Esophagus (tissue), 2 donors: ENCODE results near the gene TBC1D9. TPM values are rescaled to one million over a fixed set of nuclear protein-coding genes. Genes with fewer than 3 reads are reported as not detected.
"Not testable (repeated sequence)": the region's sequence is repeated elsewhere in the genome, so short reads cannot be mapped to it uniquely, and the experiment has no call there.

ENCODE experiments used
- H3K27ac ChIP-seq, 2 donors: one replicate each; pipeline ENCODE4 v1.5.1; 2013; ENCODE audit warnings: low read depth in 2 of 2, mild to moderate bottlenecking in 2 of 2, inconsistent platforms in 1 of 2, low read length in 1 of 2, moderate library complexity in 1 of 2
- H3K27me3 ChIP-seq, 2 donors: one replicate each; pipeline ENCODE4 v1.6.1; 2013; ENCODE audit warnings: low read length in 2 of 2, control low read depth in 1 of 2, mild to moderate bottlenecking in 1 of 2; ENCODE audit not compliant: insufficient read depth in 2 of 2, control insufficient read depth in 1 of 2
- H3K36me3 ChIP-seq, 2 donors: one replicate each; pipeline ENCODE4 v1.6.1; 2013; ENCODE audit warnings: low read length in 1 of 2; ENCODE audit not compliant: control insufficient read depth in 2 of 2, insufficient read depth in 2 of 2
- H3K4me1 ChIP-seq, 2 donors: one replicate each; pipeline ENCODE4 v1.6.1; 2013; ENCODE audit warnings: low read length in 1 of 2; ENCODE audit not compliant: control insufficient read depth in 2 of 2, insufficient read depth in 2 of 2
- H3K4me3 ChIP-seq, 2 donors: one replicate each; pipeline ENCODE4 v1.5.1; 2013; ENCODE audit warnings: low read length in 2 of 2, mild to moderate bottlenecking in 2 of 2, low read depth in 1 of 2, moderate library complexity in 1 of 2
- H3K9me3 ChIP-seq, 2 donors: one replicate each; pipeline ENCODE4 v1.6.1; 2013; ENCODE audit warnings: mild to moderate bottlenecking in 2 of 2, low read depth in 1 of 2, low read length in 1 of 2, moderate library complexity in 1 of 2; ENCODE audit not compliant: control insufficient read depth in 2 of 2, insufficient read depth in 1 of 2
- WGBS, 2 donors: extraction: QIAGEN DNeasy Blood & Tissue Kit; methylation state at CpG; one replicate each; pipeline ENCODE4 v1.1.7; 2013; 5-methylcytosine and 5-hydroxymethylcytosine counted together
- polyA plus RNA-seq, 2 donors: library from polyadenylated mRNA; stranded (reverse); fragments of 200-250 nt; gene quantifications; one replicate each; pipeline ENCODE4 v1.2.3, GENCODE V29; 2013
- donor health status: healthy with polysubstance abuse.
- donor health status: Bipolar disorder and iron deficiency.

The TBC1D9 gene
- polyA plus RNA-seq, 2 donors = 3.3 to 6.3 TPM

- no peaks in the 10 kb centered on the region for H3K9me3 ChIP-seq
- no peaks in the 10 kb centered on the region for H3K4me1 ChIP-seq
- H3K4me3 ChIP-seq = peak overlapping the region; percentile 86 to 90
- H3K27me3 ChIP-seq = no peaks in the 10 kb centered on the region
- H3K36me3 ChIP-seq = no peaks in the 10 kb centered on the region
- 0 to 1% methylated on average over 65 to 74 of the region's 74 CpGs for WGBS, 2 donors
- peak overlapping the region; percentile 90 to 95 for H3K27ac ChIP-seq
Measured at GRCh38 chr4:140755774-140756318, 339 bp downstream of the TBC1D9 start.

DNA sequence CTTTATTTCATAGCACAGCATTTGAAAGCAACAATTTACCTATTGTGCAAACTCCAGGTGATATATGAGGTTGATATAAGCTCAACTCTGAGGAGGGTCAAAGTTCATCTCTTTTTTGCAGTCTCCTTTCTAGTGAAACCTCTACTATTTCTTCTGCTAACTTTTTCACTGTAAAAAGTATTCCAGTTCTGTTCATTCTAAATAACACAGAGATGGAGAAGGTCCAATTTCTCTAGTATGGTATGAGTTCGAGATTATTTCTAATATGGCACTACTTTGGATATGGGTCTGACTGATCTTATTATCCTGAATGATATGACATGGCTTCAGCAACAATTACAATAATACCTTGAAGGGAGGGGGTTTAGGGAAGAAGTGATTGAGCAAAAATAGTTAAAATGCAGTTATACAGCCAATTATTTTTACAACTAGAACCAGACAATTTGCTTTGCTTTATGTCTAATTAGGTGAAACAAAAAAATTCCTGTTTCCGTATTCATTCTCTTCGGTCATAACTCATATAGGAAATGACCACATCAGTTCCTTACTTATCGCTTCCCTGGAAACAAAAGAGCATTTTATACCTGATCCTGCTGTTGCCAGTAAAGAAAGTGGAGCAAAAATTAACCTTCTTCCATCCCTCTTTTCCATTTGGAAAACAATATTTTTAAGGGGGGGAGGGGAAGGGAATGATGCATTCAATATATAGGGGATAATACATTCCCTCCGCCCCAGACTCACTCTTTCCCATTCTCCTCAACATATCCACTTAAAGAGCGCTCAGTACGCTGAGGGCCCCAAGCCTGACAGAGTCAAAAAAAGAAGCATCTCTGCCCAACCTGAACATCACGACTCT lies 1.0 kb downstream of the TBC1D9 start:
- 18 to 23% methylated on average over 8 of the region's 8 CpGs for WGBS, 2 donors
- Histone ChIP-seq H3K4me3 (peak overlapping the region; percentile 86 to 90), H3K27me3 (no peaks in the 10 kb centered on the region)

GRCh38 chr4:140753329-140753728 lies 2.9 kb downstream of the TBC1D9 start:
- Histone ChIP-seq H3K4me1 (no peaks in the 10 kb centered on the region), H3K36me3 (no peaks in the 10 kb centered on the region), H3K9me3 (no peaks in the 10 kb centered on the region), H3K4me3 (no peak overlapping the region), H3K27me3 (no peaks in the 10 kb centered on the region), H3K27ac (no peak overlapping the region)
- WGBS, 2 donors = 75 to 91% methylated on average over 2 of the region's 2 CpGs

More for the DNA sequence above, 1.0 kb downstream of the TBC1D9 start:
- Histone ChIP-seq H3K9me3 (no peaks in the 10 kb centered on the region), H3K4me1 (no peaks in the 10 kb centered on the region), H3K36me3 (no peaks in the 10 kb centered on the region), H3K27ac (peak overlapping the region; percentile 90 to 95)

DNA sequence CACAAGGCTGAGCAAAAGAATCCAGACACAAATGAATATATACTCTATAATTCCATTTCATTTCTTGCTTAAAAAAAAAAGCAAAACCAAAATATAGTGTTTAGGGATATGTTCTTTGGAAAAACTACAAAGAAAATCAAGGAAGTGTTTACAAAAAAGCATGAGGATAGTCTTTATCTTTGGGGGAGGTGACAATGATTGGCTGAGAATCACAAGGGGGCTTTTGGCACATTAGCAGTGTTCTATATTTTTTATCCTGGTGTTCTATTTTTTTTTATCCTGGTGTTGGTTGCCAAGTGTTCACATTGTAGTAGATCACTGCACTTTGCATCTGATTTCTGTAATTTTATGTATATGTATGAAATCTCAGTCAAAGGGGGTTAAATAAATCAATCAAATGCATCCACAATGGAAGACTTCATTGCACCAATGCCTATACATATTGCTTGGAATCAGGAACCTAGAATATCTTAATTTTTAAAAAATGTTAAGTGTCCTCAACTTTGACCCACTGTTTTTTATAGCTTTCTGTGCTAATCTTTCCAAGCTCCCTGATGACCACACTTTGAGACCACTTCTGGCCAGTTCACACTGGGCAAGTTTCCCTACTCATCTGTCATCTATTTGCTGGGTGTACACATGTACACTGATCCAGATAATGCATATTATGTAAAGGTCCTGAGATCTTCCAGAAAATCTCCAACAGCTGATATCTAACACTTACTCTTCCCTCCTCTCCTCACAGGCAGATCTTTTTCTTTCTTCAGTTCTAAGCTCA lies 3.7 kb downstream of the TBC1D9 start:
- Histone ChIP-seq H3K27me3 (no peaks in the 10 kb centered on the region), H3K4me1 (no peaks in the 10 kb centered on the region), H3K9me3 (no peaks in the 10 kb centered on the region), H3K27ac (no peak overlapping the region), H3K4me3 (no peak overlapping the region), H3K36me3 (no peaks in the 10 kb centered on the region)

GRCh38 chr4:140750470-140750869 lies 5.7 kb downstream of the TBC1D9 start:
- Histone ChIP-seq H3K9me3 (no peaks in the 10 kb centered on the region), H3K4me3 (no peak overlapping the region), H3K4me1 (no peaks in the 10 kb centered on the region), H3K27me3 (no peaks in the 10 kb centered on the region), H3K27ac (no peak overlapping the region), H3K36me3 (no peaks in the 10 kb centered on the region)
- WGBS, 2 donors = 96 to 97% methylated on average over 2 of the region's 2 CpGs

DNA sequence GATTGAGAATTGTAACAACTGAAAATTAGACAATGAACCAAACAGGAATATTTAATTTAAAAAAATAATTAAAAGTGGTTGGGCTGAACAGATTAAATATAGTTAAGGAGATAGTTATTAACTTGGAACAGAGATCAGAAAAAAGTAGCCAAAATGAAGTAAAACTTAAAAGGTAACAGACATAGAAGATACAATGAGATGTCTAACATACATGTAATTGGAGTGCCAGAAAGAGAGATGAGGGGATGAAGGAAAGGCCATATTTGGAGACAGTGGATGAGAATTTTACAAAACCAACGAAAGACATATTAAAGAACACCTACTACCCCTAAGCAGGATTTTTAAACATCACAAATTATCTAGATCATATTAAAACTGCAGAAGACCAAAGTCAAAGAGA lies 8.0 kb downstream of the TBC1D9 start:
- no peaks in the 10 kb centered on the region for H3K27me3 ChIP-seq

DNA sequence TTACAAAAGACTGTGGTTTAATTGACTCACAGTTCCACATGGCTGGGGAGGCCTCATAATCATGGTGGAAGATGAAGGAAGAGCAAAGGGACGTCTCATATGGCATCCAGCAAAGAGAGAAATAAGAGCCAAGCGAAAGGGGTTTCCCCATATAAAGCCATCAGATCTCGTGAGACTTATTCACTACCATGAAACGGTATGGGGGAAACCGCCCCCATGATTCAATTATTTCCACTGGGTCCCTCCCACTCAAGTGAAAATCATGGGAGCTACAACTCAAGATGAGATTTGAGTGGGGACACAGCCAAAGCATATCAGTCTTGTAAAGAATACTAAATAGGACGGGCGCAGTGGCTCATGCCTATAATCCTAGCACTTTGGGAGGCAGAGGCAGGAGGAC lies 9.6 kb downstream of the TBC1D9 start:
- H3K4me1 ChIP-seq, H3K36me3 ChIP-seq, H3K4me3 ChIP-seq, H3K27me3 ChIP-seq, H3K27ac ChIP-seq, H3K9me3 ChIP-seq: not testable (repeated sequence)
- 92 to 93% methylated on average over 7 of the region's 7 CpGs for WGBS, 2 donors

More for the DNA sequence above, 8.0 kb downstream of the TBC1D9 start:
- no peak overlapping the region for H3K4me3 ChIP-seq
- peaks cover 0 to 4% of the 10 kb centered on the region in 2 donors for H3K4me1 ChIP-seq
- WGBS, 2 donors = 98 to 100% methylated on average over 1 of the region's 1 CpG
- no peaks in the 10 kb centered on the region for H3K36me3 ChIP-seq
- H3K9me3 ChIP-seq = no peaks in the 10 kb centered on the region
- H3K27ac ChIP-seq = no peak overlapping the region

GRCh38 chr4:140744421-140744820 lies 11.8 kb downstream of the TBC1D9 start:
- Histone ChIP-seq H3K27ac (no peak overlapping the region), H3K4me3 (no peak overlapping the region)

DNA sequence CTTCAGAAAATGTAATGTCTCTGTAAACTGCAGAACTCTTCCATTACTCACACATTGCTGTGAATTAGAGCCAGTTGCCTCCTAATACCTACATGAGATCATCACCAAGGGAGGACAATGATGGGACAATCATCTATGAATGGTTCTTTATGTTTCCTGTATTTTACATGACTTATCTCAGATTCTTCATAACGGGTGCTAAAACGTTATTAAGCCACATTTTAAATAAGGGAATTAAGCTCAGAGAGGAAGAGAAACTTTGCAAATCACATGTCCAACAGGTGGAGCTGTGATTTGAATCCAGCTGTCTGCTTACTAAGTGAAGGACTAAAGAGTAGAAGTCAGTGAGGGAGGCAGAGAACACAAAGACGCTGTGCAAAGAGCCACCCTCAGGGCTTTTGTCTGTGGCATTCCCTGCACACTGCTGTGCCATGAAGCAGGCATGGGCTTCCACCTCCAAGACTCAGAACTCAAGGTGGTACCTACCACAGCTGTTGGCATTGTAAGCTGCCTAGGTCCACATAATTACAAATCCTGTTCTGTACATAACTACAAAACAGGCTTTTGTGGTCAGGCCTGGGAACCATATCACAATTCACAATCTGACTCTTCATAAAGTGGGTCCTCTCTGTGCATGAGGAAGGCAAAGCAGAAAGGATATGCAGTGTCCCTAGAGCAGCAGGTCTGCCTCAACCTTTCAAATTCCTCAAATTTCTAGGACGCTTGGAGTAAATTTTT lies 12.8 kb downstream of the TBC1D9 start:
- Histone ChIP-seq H3K4me3 (no peak overlapping the region), H3K9me3 (no peaks in the 10 kb centered on the region), H3K36me3 (no peaks in the 10 kb centered on the region), H3K27me3 (no peaks in the 10 kb centered on the region), H3K4me1 (peaks cover 0 to 4% of the 10 kb centered on the region in 2 donors), H3K27ac (peak overlapping the region in 1 of 2 donors; percentile 20)
- 28% methylated on average over 4 of the region's 4 CpGs for WGBS, 2 donors

More at GRCh38 chr4:140744421-140744820, 11.8 kb downstream of the TBC1D9 start:
- WGBS, 2 donors = 88 to 90% methylated on average over 3 of the region's 3 CpGs
- H3K4me1 ChIP-seq = peaks cover 0 to 4% of the 10 kb centered on the region in 2 donors
- no peaks in the 10 kb centered on the region for H3K27me3 ChIP-seq
- no peaks in the 10 kb centered on the region for H3K36me3 ChIP-seq
- H3K9me3 ChIP-seq = no peaks in the 10 kb centered on the region
